ENCODE data around the gene MED13L. TPM values are rescaled to one million over a fixed set of nuclear protein-coding genes. Genes with fewer than 3 reads are reported as not detected.

The MED13L gene
- total and polyA plus RNA-seq, 4 donors = 7.9 to 94.0 (median 37.7) TPM

- Histone ChIP-seq H3K4me1 (ENCODE audit: control insufficient read depth in 4 of 4, insufficient read depth in 4 of 4, low read length in 3 of 4) (peaks cover 7 to 24% (median 18%) of the 10 kb centered on the region in 4 donors), H3K27ac (ENCODE audit: low read depth in 1 of 2, low read length in 2 of 2) (no peak overlapping the region)
Measured at GRCh38 chr12:116152268-116152667, 125.2 kb downstream of the MED13L start.

DNA sequence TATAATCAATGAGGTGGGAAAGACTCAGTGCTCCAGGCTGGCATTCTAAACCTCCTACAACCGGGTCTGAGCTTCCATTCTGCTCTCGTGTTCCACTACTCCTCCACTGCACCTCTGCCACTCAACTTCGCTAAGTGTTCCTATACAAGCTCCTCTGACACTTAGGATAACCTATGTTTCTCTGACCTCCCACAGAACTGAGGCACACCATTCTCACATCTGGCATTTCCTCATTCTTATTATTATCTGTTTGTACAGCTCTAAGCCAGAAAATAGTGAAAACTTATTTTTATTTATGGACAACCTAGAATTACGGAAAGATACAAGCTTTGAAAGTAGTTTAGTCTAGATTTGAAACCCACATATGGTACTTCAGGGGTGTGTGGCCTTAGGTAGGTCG is 127.0 kb downstream of the MED13L start:
- Histone ChIP-seq H3K36me3 (ENCODE audit: control insufficient read depth in 4 of 4, insufficient read depth in 3 of 4, low read depth in 1 of 4, low read length in 3 of 4) (no peaks in the 10 kb centered on the region), H3K9ac (ENCODE audit: low read depth in 1 of 2, low read length in 2 of 2) (no peak overlapping the region), H3K27ac (ENCODE audit: low read depth in 1 of 2, low read length in 2 of 2) (no peak overlapping the region), H3K4me3 (ENCODE audit: low read depth in 1 of 3, low read length in 3 of 3) (no peak overlapping the region), H3K4me1 (ENCODE audit: control insufficient read depth in 4 of 4, insufficient read depth in 4 of 4, low read length in 3 of 4) (peaks cover 7 to 21% (median 17%) of the 10 kb centered on the region in 4 donors), H3K27me3 (ENCODE audit: control insufficient read depth in 4 of 4, insufficient read depth in 4 of 4, low read length in 3 of 4) (no peaks in the 10 kb centered on the region), H3K9me3 (ENCODE audit: control insufficient read depth in 4 of 4, low read length in 3 of 4) (no peaks in the 10 kb centered on the region)
- no peak for TF ChIP-seq MAX (IDR thresholded peaks at IDR 0.05)
- TF ChIP-seq, protein P1, sequence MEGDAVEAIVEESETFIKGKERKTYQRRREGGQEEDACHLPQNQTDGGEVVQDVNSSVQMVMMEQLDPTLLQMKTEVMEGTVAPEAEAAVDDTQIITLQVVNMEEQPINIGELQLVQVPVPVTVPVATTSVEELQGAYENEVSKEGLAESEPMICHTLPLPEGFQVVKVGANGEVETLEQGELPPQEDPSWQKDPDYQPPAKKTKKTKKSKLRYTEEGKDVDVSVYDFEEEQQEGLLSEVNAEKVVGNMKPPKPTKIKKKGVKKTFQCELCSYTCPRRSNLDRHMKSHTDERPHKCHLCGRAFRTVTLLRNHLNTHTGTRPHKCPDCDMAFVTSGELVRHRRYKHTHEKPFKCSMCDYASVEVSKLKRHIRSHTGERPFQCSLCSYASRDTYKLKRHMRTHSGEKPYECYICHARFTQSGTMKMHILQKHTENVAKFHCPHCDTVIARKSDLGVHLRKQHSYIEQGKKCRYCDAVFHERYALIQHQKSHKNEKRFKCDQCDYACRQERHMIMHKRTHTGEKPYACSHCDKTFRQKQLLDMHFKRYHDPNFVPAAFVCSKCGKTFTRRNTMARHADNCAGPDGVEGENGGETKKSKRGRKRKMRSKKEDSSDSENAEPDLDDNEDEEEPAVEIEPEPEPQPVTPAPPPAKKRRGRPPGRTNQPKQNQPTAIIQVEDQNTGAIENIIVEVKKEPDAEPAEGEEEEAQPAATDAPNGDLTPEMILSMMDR (IDR thresholded peaks at IDR 0.05; ENCODE audit: low read depth, low read length, missing input control) = no peak
- TF ChIP-seq NR2F2 (IDR thresholded peaks at IDR 0.05) = no peak
- no peak for TF ChIP-seq HNF4A (conservative IDR thresholded peaks at IDR 0.05)
- no peak for TF ChIP-seq RAD21 (IDR thresholded peaks at IDR 0.05)
- TF ChIP-seq YY1 (IDR thresholded peaks at IDR 0.05) = no peak
- TF ChIP-seq, protein P2, sequence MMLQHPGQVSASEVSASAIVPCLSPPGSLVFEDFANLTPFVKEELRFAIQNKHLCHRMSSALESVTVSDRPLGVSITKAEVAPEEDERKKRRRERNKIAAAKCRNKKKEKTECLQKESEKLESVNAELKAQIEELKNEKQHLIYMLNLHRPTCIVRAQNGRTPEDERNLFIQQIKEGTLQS (IDR thresholded peaks at IDR 0.05) = no peak
- TF ChIP-seq JUND (IDR thresholded peaks at IDR 0.05) = no peak
- no peak for TF ChIP-seq SP1 (IDR thresholded peaks at IDR 0.05)
- no peak for TF ChIP-seq FOXA1 (IDR thresholded peaks at IDR 0.05)
- no peak for DNase-seq (ENCODE audit: low spot score)
- 93% methylated on average over 5 of the region's 5 CpGs for WGBS

More at GRCh38 chr12:116152268-116152667, 125.2 kb downstream of the MED13L start:
- WGBS = 84% methylated on average over 4 of the region's 4 CpGs
- Histone ChIP-seq H3K9me3 (ENCODE audit: control insufficient read depth in 4 of 4, low read length in 3 of 4) (no peaks in the 10 kb centered on the region), H3K9ac (ENCODE audit: low read depth in 1 of 2, low read length in 2 of 2) (no peak overlapping the region), H3K27me3 (ENCODE audit: control insufficient read depth in 4 of 4, insufficient read depth in 4 of 4, low read length in 3 of 4) (no peaks in the 10 kb centered on the region), H3K36me3 (ENCODE audit: control insufficient read depth in 4 of 4, insufficient read depth in 3 of 4, low read depth in 1 of 4, low read length in 3 of 4) (no peaks in the 10 kb centered on the region), H3K4me3 (ENCODE audit: low read depth in 1 of 3, low read length in 3 of 3) (no peak overlapping the region)
- no peak for DNase-seq (ENCODE audit: low spot score)
- TF ChIP-seq HNF4G (IDR thresholded peaks at IDR 0.05) = no peak
- TF ChIP-seq, protein P3, sequence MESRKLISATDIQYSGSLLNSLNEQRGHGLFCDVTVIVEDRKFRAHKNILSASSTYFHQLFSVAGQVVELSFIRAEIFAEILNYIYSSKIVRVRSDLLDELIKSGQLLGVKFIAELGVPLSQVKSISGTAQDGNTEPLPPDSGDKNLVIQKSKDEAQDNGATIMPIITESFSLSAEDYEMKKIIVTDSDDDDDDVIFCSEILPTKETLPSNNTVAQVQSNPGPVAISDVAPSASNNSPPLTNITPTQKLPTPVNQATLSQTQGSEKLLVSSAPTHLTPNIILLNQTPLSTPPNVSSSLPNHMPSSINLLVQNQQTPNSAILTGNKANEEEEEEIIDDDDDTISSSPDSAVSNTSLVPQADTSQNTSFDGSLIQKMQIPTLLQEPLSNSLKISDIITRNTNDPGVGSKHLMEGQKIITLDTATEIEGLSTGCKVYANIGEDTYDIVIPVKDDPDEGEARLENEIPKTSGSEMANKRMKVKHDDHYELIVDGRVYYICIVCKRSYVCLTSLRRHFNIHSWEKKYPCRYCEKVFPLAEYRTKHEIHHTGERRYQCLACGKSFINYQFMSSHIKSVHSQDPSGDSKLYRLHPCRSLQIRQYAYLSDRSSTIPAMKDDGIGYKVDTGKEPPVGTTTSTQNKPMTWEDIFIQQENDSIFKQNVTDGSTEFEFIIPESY (IDR thresholded peaks at IDR 0.05) = no peak

DNA sequence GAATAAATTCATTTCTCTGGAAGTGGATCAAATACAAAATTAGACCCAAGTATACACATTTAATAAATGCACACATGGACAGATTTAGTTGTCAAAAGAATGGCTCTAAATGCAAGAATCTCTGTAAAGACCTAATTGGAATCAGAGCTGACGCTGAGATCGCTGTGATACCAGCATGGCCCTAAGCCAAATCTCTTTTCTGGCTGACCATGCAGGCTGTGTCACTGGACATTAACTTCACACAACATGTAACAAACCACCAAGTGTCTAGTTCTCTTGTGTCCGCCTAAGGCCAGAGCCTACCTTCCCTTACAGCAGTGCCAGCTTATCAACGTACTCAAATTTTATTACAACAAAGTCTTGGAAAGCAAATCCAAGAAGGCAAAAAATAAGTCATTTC is 127.5 kb downstream of the MED13L start:
- 36% methylated on average over 4 of the region's 4 CpGs for WGBS
- H3K4me1 ChIP-seq (ENCODE audit: control insufficient read depth in 4 of 4, insufficient read depth in 4 of 4, low read length in 3 of 4) = peaks cover 7 to 21% (median 15%) of the 10 kb centered on the region in 4 donors
- no peak overlapping the region for H3K4me3 ChIP-seq (ENCODE audit: low read depth in 1 of 3, low read length in 3 of 3)
- no peak overlapping the region for H3K9ac ChIP-seq (ENCODE audit: low read depth in 1 of 2, low read length in 2 of 2)
- DNase-seq (ENCODE audit: low spot score) = no peak
- H3K36me3 ChIP-seq (ENCODE audit: control insufficient read depth in 4 of 4, insufficient read depth in 3 of 4, low read depth in 1 of 4, low read length in 3 of 4) = no peaks in the 10 kb centered on the region
- no peaks in the 10 kb centered on the region for H3K27me3 ChIP-seq (ENCODE audit: control insufficient read depth in 4 of 4, insufficient read depth in 4 of 4, low read length in 3 of 4)
- H3K9me3 ChIP-seq (ENCODE audit: control insufficient read depth in 4 of 4, low read length in 3 of 4) = no peaks in the 10 kb centered on the region
- H3K27ac ChIP-seq (ENCODE audit: low read depth in 1 of 2, low read length in 2 of 2) = no peak overlapping the region
- TF ChIP-seq, protein P1 (IDR thresholded peaks at IDR 0.05; ENCODE audit: low read depth, low read length, missing input control) = no peak
- TF ChIP-seq HNF4G (IDR thresholded peaks at IDR 0.05) = no peak
- TF ChIP-seq HNF4A (conservative IDR thresholded peaks at IDR 0.05) = no peak
- no peak for TF ChIP-seq FOXA1 (IDR thresholded peaks at IDR 0.05)
- TF ChIP-seq JUND (IDR thresholded peaks at IDR 0.05) = no peak
- TF ChIP-seq GABPA (IDR thresholded peaks at IDR 0.05 in 1 of 2, conservative IDR thresholded peaks at IDR 0.05 in 1 of 2) = no peak
- no peak for TF ChIP-seq MAX (IDR thresholded peaks at IDR 0.05)
- no peak for TF ChIP-seq EGR1 (IDR thresholded peaks at IDR 0.05; ENCODE audit: low read depth in 2 of 2)
- no peak for TF ChIP-seq RXRA (IDR thresholded peaks at IDR 0.05)
- TF ChIP-seq REST (IDR thresholded peaks at IDR 0.05) = no peak
- no peak for TF ChIP-seq SP1 (IDR thresholded peaks at IDR 0.05)
- no peak for TF ChIP-seq YY1 (IDR thresholded peaks at IDR 0.05)
- TF ChIP-seq, protein P2 (IDR thresholded peaks at IDR 0.05) = no peak
